ENCODE data around the gene RIPOR3. TPM values are rescaled to one million over a fixed set of nuclear protein-coding genes. Genes with fewer than 3 reads are reported as not detected.

The RIPOR3 gene
- total and polyA plus RNA-seq, 9 of the 15 experiments (the other 6 are each of a cell fraction or from before 2014, with no cell fraction given): 3.3 to 62.7 (median 21.4) TPM

- TF ChIP-seq TOE1 (IDR thresholded peaks at IDR 0.05; ENCODE audit: borderline replicate concordance): no peak
- TF ChIP-seq TOE1 (CRISPR knock-in tag; IDR thresholded peaks at IDR 0.05; ENCODE audit: borderline replicate concordance, low read depth): no peak
- TF ChIP-seq, protein P1, sequence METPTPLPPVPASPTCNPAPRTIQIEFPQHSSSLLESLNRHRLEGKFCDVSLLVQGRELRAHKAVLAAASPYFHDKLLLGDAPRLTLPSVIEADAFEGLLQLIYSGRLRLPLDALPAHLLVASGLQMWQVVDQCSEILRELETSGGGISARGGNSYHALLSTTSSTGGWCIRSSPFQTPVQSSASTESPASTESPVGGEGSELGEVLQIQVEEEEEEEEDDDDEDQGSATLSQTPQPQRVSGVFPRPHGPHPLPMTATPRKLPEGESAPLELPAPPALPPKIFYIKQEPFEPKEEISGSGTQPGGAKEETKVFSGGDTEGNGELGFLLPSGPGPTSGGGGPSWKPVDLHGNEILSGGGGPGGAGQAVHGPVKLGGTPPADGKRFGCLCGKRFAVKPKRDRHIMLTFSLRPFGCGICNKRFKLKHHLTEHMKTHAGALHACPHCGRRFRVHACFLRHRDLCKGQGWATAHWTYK (CRISPR knock-in tag; IDR thresholded peaks at IDR 0.05): no peak
- no peak for TF ChIP-seq SRSF1 (IDR thresholded peaks at IDR 0.05; ENCODE audit: low read depth, low read length)
- TF ChIP-seq, protein P2, sequence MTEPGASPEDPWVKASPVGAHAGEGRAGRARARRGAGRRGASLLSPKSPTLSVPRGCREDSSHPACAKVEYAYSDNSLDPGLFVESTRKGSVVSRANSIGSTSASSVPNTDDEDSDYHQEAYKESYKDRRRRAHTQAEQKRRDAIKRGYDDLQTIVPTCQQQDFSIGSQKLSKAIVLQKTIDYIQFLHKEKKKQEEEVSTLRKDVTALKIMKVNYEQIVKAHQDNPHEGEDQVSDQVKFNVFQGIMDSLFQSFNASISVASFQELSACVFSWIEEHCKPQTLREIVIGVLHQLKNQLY (CRISPR knock-in tag; conservative IDR thresholded peaks at IDR 0.05): no peak
- TF ChIP-seq ZNF512 (tag; IDR thresholded peaks at IDR 0.05): no peak
- TF ChIP-seq ZNF280B (CRISPR knock-in tag; IDR thresholded peaks at IDR 0.05): no peak
- TF ChIP-seq SIRT6 (IDR thresholded peaks at IDR 0.05; ENCODE audit: low read depth, low read length): no peak
- no peak for TF ChIP-seq ETS2 (tag; IDR thresholded peaks at IDR 0.05; ENCODE audit: borderline replicate concordance, poor library complexity, severe bottlenecking)
- no peak for TF ChIP-seq MEF2D (tag; conservative IDR thresholded peaks at IDR 0.05; ENCODE audit: low read depth)
- no peak for TF ChIP-seq FOXA1 (IDR thresholded peaks at IDR 0.05; ENCODE audit: borderline replicate concordance)
- no peak for TF ChIP-seq NELFE (IDR thresholded peaks at IDR 0.05; ENCODE audit: insufficient read depth, insufficient read length)
- TF ChIP-seq RFX7 (CRISPR knock-in tag; IDR thresholded peaks at IDR 0.05): no peak
- TF ChIP-seq GMEB1 (CRISPR knock-in tag; IDR thresholded peaks at IDR 0.05): no peak
- TF ChIP-seq ARNT (IDR thresholded peaks at IDR 0.05): no peak
- no peak for TF ChIP-seq RHOXF2B (CRISPR knock-in tag; conservative IDR thresholded peaks at IDR 0.05)
- no peak for TF ChIP-seq ZNF696 (CRISPR knock-in tag; conservative IDR thresholded peaks at IDR 0.05)
- TF ChIP-seq NONO (IDR thresholded peaks at IDR 0.05; ENCODE audit: low read depth in 2 of 2, low read length in 1 of 2): peak; percentile 80 to 93; a peak in 3 of 4 replicates
- TF ChIP-seq CXXC5 (CRISPR knock-in tag; IDR thresholded peaks at IDR 0.05): peak; percentile 99
- peak; percentile 100 for TF ChIP-seq CTBP1 (IDR thresholded peaks at IDR 0.05; ENCODE audit: borderline replicate concordance)
- no peak for TF ChIP-seq MAFK (IDR thresholded peaks at IDR 0.05; ENCODE audit: low read length)
Observed at GRCh38 chr20:50731055-50731929, 40.0 kb upstream of the RIPOR3 start, which contains the start of gene PARD6B (continued).

Measured in K562 (cell line).